ENCODE measurements around the gene SGIP1.

DNA sequence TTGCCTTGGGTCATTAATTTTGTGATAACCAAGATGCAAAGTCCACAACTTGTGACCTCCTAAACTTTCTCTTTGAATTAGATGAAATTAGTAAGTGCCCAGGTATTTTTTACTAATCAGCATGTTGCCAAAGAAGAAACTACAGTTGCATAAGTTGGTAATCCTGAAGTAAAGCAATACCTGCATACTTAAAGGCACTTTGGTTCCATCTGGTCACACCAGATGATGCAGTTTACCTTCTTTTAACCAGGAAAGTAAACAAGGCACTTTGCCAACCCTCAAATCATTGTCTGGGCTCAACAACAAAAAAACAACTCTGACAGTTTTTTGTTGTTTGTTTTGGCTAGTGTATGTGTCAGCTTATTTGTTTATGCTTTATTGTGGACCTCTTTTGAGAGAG, 162.8 kb downstream of the SGIP1 start:
- TF ChIP-seq CTCF (IDR thresholded peaks at IDR 0.05) (no peak), EZH2 (IDR thresholded peaks at IDR 0.05) (no peak), EZH2phosphoT487 (IDR thresholded peaks at IDR 0.05) (no peak)

Measured in neural progenitor cell (in vitro differentiated cells).